ENCODE data around the gene NCAM2.

The NCAM2 gene

DNA sequence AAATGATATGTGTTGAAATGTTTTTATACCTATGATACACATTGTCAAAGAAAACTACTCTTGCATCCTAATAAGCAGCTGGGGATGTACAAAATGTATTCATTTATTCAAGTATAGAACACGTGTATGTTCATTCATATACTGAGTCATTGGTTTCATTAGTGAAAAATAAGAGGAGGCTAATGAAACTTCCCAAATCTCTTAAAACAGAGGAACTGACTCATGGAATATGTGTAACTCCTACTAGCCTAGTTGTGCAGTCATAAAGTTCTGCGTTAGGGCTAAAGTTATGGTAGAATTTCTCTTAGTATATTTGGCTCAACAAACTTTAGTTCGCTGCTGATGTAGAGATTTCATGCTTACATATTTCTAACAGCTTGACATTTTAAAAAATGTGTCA lies 441.6 kb downstream of the NCAM2 start:
- TF ChIP-seq CTCF (conservative IDR thresholded peaks at IDR 0.05) = no peak
- H3K27ac ChIP-seq = no peak overlapping the region

- no peak overlapping the region for H3K27ac ChIP-seq
- no peak for TF ChIP-seq CTCF (conservative IDR thresholded peaks at IDR 0.05)
Observed at GRCh38 chr21:21457077-21457476, 458.9 kb downstream of the NCAM2 start.

- no peak for TF ChIP-seq CTCF (conservative IDR thresholded peaks at IDR 0.05)
Observed at GRCh38 chr21:21458124-21458631, 460.0 kb downstream of the NCAM2 start.

DNA sequence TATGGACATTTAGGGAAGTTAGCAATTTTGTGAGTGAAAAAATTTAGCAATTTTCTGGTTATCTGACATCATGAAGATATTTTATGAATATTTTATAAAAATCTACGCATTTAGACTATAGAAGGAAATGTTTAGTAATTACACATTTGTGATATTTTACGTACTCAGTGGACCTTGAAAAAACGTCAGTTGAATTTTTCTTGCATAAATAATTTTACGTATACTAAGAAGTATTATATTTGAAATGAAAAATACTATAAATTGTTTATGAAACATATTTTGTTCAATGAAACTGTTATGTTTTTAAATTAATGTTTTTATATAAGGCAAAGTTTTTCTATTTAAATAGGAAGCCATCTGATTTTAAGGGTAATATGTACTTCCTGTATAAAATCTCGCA lies 462.8 kb downstream of the NCAM2 start:
- no peak for TF ChIP-seq CTCF (conservative IDR thresholded peaks at IDR 0.05)
- no peak overlapping the region for H3K27ac ChIP-seq

More at GRCh38 chr21:21458124-21458631, 460.0 kb downstream of the NCAM2 start:
- no peak overlapping the region for H3K27ac ChIP-seq

- no peak overlapping the region for H3K27ac ChIP-seq
- no peak for TF ChIP-seq CTCF (conservative IDR thresholded peaks at IDR 0.05)
Observed at GRCh38 chr21:21463456-21463855, 465.2 kb downstream of the NCAM2 start.

DNA sequence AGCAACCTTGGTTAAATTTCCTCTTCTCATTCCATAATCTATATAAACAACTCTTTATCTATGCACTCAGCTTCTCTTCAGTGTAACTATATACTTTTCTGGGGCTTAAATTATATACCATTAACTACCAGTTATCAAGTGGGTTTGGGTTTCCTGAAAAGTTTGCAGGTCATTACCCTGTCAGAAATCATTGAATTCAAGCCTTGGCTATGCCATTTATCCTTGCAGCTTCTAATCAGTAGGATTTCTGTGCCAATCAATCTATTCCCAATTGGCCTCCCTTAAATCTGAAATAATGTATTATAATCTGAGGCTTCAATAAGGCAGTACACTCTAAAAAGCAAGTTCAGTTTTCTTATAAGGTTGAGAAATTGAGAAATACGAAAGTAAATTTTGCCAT lies 466.5 kb downstream of the NCAM2 start:
- no peak for TF ChIP-seq CTCF (conservative IDR thresholded peaks at IDR 0.05)

GRCh38 chr21:21466752-21467151 lies 468.5 kb downstream of the NCAM2 start:
- no peak overlapping the region for H3K27ac ChIP-seq
- TF ChIP-seq CTCF (conservative IDR thresholded peaks at IDR 0.05) = no peak

More for the DNA sequence above, 466.5 kb downstream of the NCAM2 start:
- H3K27ac ChIP-seq = no peak overlapping the region
